COLO829 (cell line): ENCODE data around the gene BACE1-AS.
"Not testable (repeated sequence)": the region's sequence is repeated elsewhere in the genome, so short reads cannot be mapped to it uniquely, and the experiment has no call there.

Experiments used
- DNase-seq: peaks from one replicate; pipeline ENCODE4 v3.0.0; 2012; ENCODE audit warnings: low spot score

BACE1-AS gene

GRCh38 chr11:117327255-117327566, 36.1 kb downstream of the BACE1-AS start:
- not testable (repeated sequence) for DNase-seq

GRCh38 chr11:117327567-117328374, 36.6 kb downstream of the BACE1-AS start, which contains the start of gene CEP164:
Gene CEP164, plus strand, starts transcription at chr11:117327854. Its CDS starts 10,733 bp downstream, at chr11:117338587.
- DNase-seq, result peak; percentile 97

GRCh38 chr11:117328375-117329010, 37.3 kb downstream of the BACE1-AS start:
- DNase-seq, result peak; percentile 13

- DNase-seq, result no peak
Measured at GRCh38 chr11:117332843-117333242, 41.7 kb downstream of the BACE1-AS start.

GRCh38 chr11:117333917-117334316, 42.8 kb downstream of the BACE1-AS start:
- no peak for DNase-seq

- DNase-seq, result no peak
Measured at GRCh38 chr11:117334896-117335295, 43.8 kb downstream of the BACE1-AS start.

- DNase-seq, result no peak
Measured at GRCh38 chr11:117335399-117335798, 44.3 kb downstream of the BACE1-AS start.

GRCh38 chr11:117337076-117337475, 45.9 kb downstream of the BACE1-AS start:
- DNase-seq, result no peak
